IMR-90 (cell line): ENCODE data around the gene ETV7. TPM values are rescaled to one million over a fixed set of nuclear protein-coding genes. Genes with fewer than 3 reads are reported as not detected.

ENCODE experiments used
- ATAC-seq: fragments of 200-7000 bp; cut with Tn5 transposase; 2 replicates; pipeline ENCODE4 v1.9.1; 2020; ENCODE audit warnings: low read depth, mild to moderate bottlenecking, moderate library complexity
- BruUV-seq: library from RNA; stranded (reverse); fragments of 400-500 nt; replicated peaks from 2 replicates; lab custom pipeline; 2021; lab: Mats Ljungman, UMichigan
- CTCF ChIA-PET: fragments of 300-600 bp; formaldehyde crosslinking; extraction: SDS; loops from one replicate; lab custom pipeline; 2021; ENCODE audit warnings: antibody characterized with exemption; lab: Yijun Ruan, JAX
- POLR2A ChIA-PET: fragments of 300-600 bp; sonication (Branson Sonifier 250); formaldehyde crosslinking; loops from one replicate; lab custom pipeline; 2022; ENCODE audit warnings: antibody characterized with exemption; ENCODE audit not compliant: unreplicated experiment; lab: Charles Lee
- DNase-seq: peaks from one replicate; pipeline ENCODE4 v3.0.0; 2013
- H2AFZ ChIP-seq: replicated peaks from 2 replicates; pipeline ENCODE3; 2013; ENCODE audit warnings: low read length, mild to moderate bottlenecking; ENCODE audit not compliant: poor library complexity
- H2AK5ac ChIP-seq: 2 replicates; pipeline ENCODE4 v1.6.1; 2013; ENCODE audit warnings: low read depth, low read length, inconsistent platforms
- H2AK9ac ChIP-seq: replicated peaks from 2 replicates; pipeline ENCODE3; 2013; ENCODE audit warnings: mild to moderate bottlenecking, low read depth, low read length, moderate library complexity; ENCODE audit not compliant: poor library complexity
- H2BK120ac ChIP-seq: 2 replicates; pipeline ENCODE4 v1.6.1; 2013; ENCODE audit warnings: low read depth, low read length, inconsistent platforms
- H2BK15ac ChIP-seq: 3 replicates; pipeline ENCODE4 v1.6.1; 2013; ENCODE audit warnings: low read depth, low read length, inconsistent platforms
- H2BK20ac ChIP-seq: 2 replicates; pipeline ENCODE4 v1.6.1; 2013; ENCODE audit warnings: low read depth, mild to moderate bottlenecking, inconsistent platforms, low read length, moderate library complexity
- H2BK5ac ChIP-seq: 2 replicates; pipeline ENCODE4 v1.6.1; 2013; ENCODE audit warnings: mild to moderate bottlenecking, low read depth, low read length, inconsistent platforms; ENCODE audit not compliant: poor library complexity, severe bottlenecking
- H3K14ac ChIP-seq: replicated peaks from 2 replicates; pipeline ENCODE4 v1.6.1; 2013; ENCODE audit warnings: low read depth, low read length, inconsistent platforms
- H3K18ac ChIP-seq: 2 replicates; pipeline ENCODE4 v1.6.1; 2013; ENCODE audit warnings: low read depth, low read length, control low read depth
- H3K23ac ChIP-seq: 2 replicates; pipeline ENCODE4 v1.6.1; 2013; ENCODE audit warnings: low read depth, low read length, inconsistent platforms
- H3K27ac ChIP-seq: 2 replicates; pipeline ENCODE4 v1.5.1; 2013; ENCODE audit warnings: mild to moderate bottlenecking, control low read depth, low read length; ENCODE audit not compliant: insufficient read depth
- H3K27me3 ChIP-seq: 2 replicates; pipeline ENCODE4 v1.6.1; 2013; ENCODE audit warnings: low read length; ENCODE audit not compliant: control insufficient read depth, insufficient read depth
- H3K36me3 ChIP-seq: 2 replicates; pipeline ENCODE4 v1.6.1; 2013; ENCODE audit warnings: low read length, mixed read lengths; ENCODE audit not compliant: control insufficient read depth, insufficient read depth
- H3K4ac ChIP-seq: 2 replicates; pipeline ENCODE4 v1.6.1; 2013; ENCODE audit warnings: low read depth, low read length, inconsistent platforms
- H3K4me1 ChIP-seq: 2 replicates; pipeline ENCODE4 v1.6.1; 2013; ENCODE audit warnings: low read length, mixed read lengths; ENCODE audit not compliant: control insufficient read depth, insufficient read depth
- H3K4me2 ChIP-seq: 2 replicates; pipeline ENCODE4 v1.6.1; 2013; ENCODE audit warnings: low read depth, mild to moderate bottlenecking, control low read depth, low read length, moderate library complexity
- H3K4me3 ChIP-seq: 2 replicates; pipeline ENCODE4 v1.5.1; 2013; ENCODE audit warnings: low read depth, mild to moderate bottlenecking, control low read depth, low read length, moderate library complexity; ENCODE audit not compliant: insufficient read depth
- H3K56ac ChIP-seq: 2 replicates; pipeline ENCODE4 v1.6.1; 2013; ENCODE audit warnings: low read length, inconsistent platforms; ENCODE audit not compliant: insufficient read depth; ENCODE audit errors: extremely low read depth
- H3K79me1 ChIP-seq, 2 experiments: 2 replicates each; pipeline ENCODE4 v1.6.1; 2013; ENCODE audit warnings: low read length in 2 of 2, inconsistent platforms in 1 of 2, low read depth in 1 of 2
- H3K9ac ChIP-seq: 2 replicates; pipeline ENCODE4 v1.6.1; 2013; ENCODE audit warnings: low read depth, low read length, control low read depth
- H3K9me1 ChIP-seq: 2 replicates; pipeline ENCODE4 v1.6.1; 2013; ENCODE audit warnings: low read length, inconsistent platforms; ENCODE audit not compliant: insufficient read depth
- H3K9me3 ChIP-seq: 2 replicates; pipeline ENCODE4 v1.6.1; 2013; ENCODE audit warnings: low read length; ENCODE audit not compliant: control insufficient read depth, insufficient read depth
- H4K20me1 ChIP-seq: 2 replicates; pipeline ENCODE4 v1.6.1; 2013; ENCODE audit warnings: low read length, inconsistent platforms; ENCODE audit not compliant: insufficient read depth
- H4K5ac ChIP-seq: 2 replicates; pipeline ENCODE4 v1.6.1; 2013; ENCODE audit warnings: mild to moderate bottlenecking, low read depth, low read length, control low read depth
- H4K8ac ChIP-seq, 2 experiments: 2 replicates each; pipeline ENCODE4 v1.6.1; 2013; ENCODE audit warnings: low read depth in 2 of 2, low read length in 2 of 2, control low read depth in 1 of 2, inconsistent platforms in 1 of 2
- H4K91ac ChIP-seq: 2 replicates; pipeline ENCODE4 v1.6.1; 2013; ENCODE audit warnings: low read depth, low read length, inconsistent platforms; ENCODE audit not compliant: insufficient read depth
- POLR2A ChIP-seq: IDR thresholded peaks from 2 replicates; pipeline ENCODE4 v1.6.1; 2012; ENCODE audit warnings: mild to moderate bottlenecking, low read depth, low read length
- RCOR1 ChIP-seq: IDR thresholded peaks from 2 replicates; pipeline ENCODE4 v1.6.1; 2012; ENCODE audit warnings: mild to moderate bottlenecking, low read length, improper control_type of control experiment; ENCODE audit not compliant: insufficient replicate concordance
- RFX5 ChIP-seq: IDR thresholded peaks from 2 replicates; pipeline ENCODE4 v1.8.0; 2012; ENCODE audit warnings: low read depth, mild to moderate bottlenecking, low read length, moderate library complexity
- WGBS, 2 experiments: methylation state at CpG; one replicate each; pipeline versions ENCODE4 v1.1.5 to v1.1.7; 2013; ENCODE audit warnings: missing lambda C conversion rate in 2 of 2; ENCODE audit not compliant: insufficient read length in 1 of 2; ENCODE audit errors: extremely low coverage in 2 of 2; 5-methylcytosine and 5-hydroxymethylcytosine counted together
- dilution Hi-C: fragments of 300-500 bp; cut with HindIII; formaldehyde crosslinking; loops from one replicate; pipeline ENCODE4 v1.14.3; 2018; ENCODE audit warnings: low sequenced_read_pairs; ENCODE audit not compliant: unreplicated experiment
- in situ Hi-C: fragments of 300-500 bp; cut with MboI; formaldehyde crosslinking; loops from 3 replicates; pipeline ENCODE4 v1.14.3; 2019; ENCODE audit warnings: low sequenced_read_pairs, inconsistent platforms, mixed read lengths
- intact Hi-C: fragments of 100-400 bp; cut with micrococcal nuclease; formaldehyde crosslinking; loops from 2 replicates; pipeline ENCODE4 v1.10.0; 2022
- polyA plus RNA-seq, 3 experiments: library from polyadenylated mRNA; depleted of rRNA; stranded (reverse); fragments of >200 nt; gene quantifications; 2 replicates each; pipeline ENCODE4 v1.2.3, GENCODE V29; 2012; ENCODE audit warnings: low replicate concordance in 1 of 3
- total RNA-seq: library from RNA; depleted of rRNA; stranded (reverse); fragments of >200 nt; gene quantifications from 2 replicates; pipeline ENCODE4 v1.2.3, GENCODE V29; 2012

Gene ETV7
- total and polyA plus RNA-seq, 2 of the 4 experiments (the other 2 are of a cell fraction), result 0.17 to 0.18 TPM

DNA sequence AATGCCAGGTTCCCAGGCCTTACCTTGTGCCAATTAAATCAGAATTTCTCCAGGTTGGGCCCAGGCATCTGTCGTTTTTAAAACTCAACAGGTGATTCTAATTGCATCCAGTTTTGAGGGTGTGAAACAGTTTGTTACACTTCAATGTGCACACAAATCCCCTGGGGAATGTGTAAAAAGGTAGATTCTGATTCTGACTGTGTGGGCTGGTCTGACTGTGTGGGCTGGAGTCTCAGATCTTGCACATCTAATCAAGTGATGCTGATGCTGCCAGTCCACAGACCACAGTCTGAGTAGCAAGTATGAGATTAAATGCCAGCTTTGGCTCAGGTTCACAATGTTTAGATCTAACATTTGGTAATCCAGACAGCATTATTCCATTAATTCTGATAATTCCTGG is 12.5 kb upstream of the ETV7 start:
- H3K23ac ChIP-seq, result no peak overlapping the region
- WGBS, 2 experiments, result no CpG with 5 or more reads among the region's 1 CpG
- ChIA-PET CTCF (no interaction called here), POLR2A (no interaction called here)
- no TSS peak for BruUV-seq
- peaks cover 30% of the 10 kb centered on the region for H3K27me3 ChIP-seq
- dilution Hi-C loops, result no loop called here
- H4K8ac ChIP-seq, result no peak overlapping the region
- H3K4me3 ChIP-seq, result no peak overlapping the region
- peaks cover 10% of the 10 kb centered on the region for H3K9me3 ChIP-seq
- H2BK20ac ChIP-seq, result no peak overlapping the region
- H3K79me1 ChIP-seq, result no peaks in the 10 kb centered on the region
- H3K4me1 ChIP-seq, result no peaks in the 10 kb centered on the region
- no peaks in the 10 kb centered on the region for H3K9me1 ChIP-seq
- H3K36me3 ChIP-seq, result no peaks in the 10 kb centered on the region
- H4K5ac ChIP-seq, result no peak overlapping the region
- H2BK5ac ChIP-seq, result no peak overlapping the region
- H2BK120ac ChIP-seq, result no peak overlapping the region
- no peak overlapping the region for H2AK5ac ChIP-seq
- in situ Hi-C loops, result no loop called here
- H4K91ac ChIP-seq, result no peak overlapping the region
- no peak overlapping the region for H2AFZ ChIP-seq
- H3K18ac ChIP-seq, result no peak overlapping the region
- no peak overlapping the region for H3K27ac ChIP-seq
- no peak overlapping the region for H2AK9ac ChIP-seq
- intact Hi-C loops, result no loop called here
- H3K4me2 ChIP-seq, result no peak overlapping the region
- TF ChIP-seq RFX5 (no peak), POLR2A (no peak), RCOR1 (no peak)
- H3K14ac ChIP-seq, result no peak overlapping the region
- H3K9ac ChIP-seq, result no peak overlapping the region
- H4K20me1 ChIP-seq, result no peaks in the 10 kb centered on the region
- DNase-seq, result no peak
- no peak overlapping the region for H2BK15ac ChIP-seq
- ATAC-seq, result no peak
- no peak overlapping the region for H3K4ac ChIP-seq
- no peak overlapping the region for H3K56ac ChIP-seq
